OCI-LY3 (cell line): Measurements from ENCODE around the gene ARHGEF16.

Source experiments
- H2AFZ ChIP-seq: fragments of 200-600, 300-600 bp; shearing (Covaris generic); 2 replicates; pipeline ENCODE4 v1.6.0; 2014; ENCODE audit warnings: antibody characterized with exemption, low read depth, low read length
- H3K27ac ChIP-seq: fragments of 200-600, 300-600 bp; sonication (generic); 2 replicates; pipeline ENCODE4 v1.5.1; 2014; ENCODE audit warnings: mild to moderate bottlenecking, low read length, moderate library complexity, mixed read lengths
- H3K27me3 ChIP-seq: fragments of 200-600, 300-600 bp; sonication (generic); 2 replicates; pipeline ENCODE4 v1.6.1; 2014; ENCODE audit warnings: low read depth, low read length, mixed read lengths
- H3K36me3 ChIP-seq: fragments of 200-600, 300-600 bp; sonication (generic); replicated peaks from 2 replicates; pipeline ENCODE3; 2014; ENCODE audit warnings: low read depth, low read length, mixed read lengths
- H3K4me1 ChIP-seq: fragments of 300-600, 200-600 bp; sonication (generic); 2 replicates; pipeline ENCODE4 v1.6.1; 2014; ENCODE audit warnings: low read length, mixed read lengths
- H3K4me2 ChIP-seq: fragments of 200-600, 300-600 bp; sonication (generic); 2 replicates; pipeline ENCODE4 v1.6.1; 2014; ENCODE audit warnings: low read length, mixed read lengths
- H3K4me3 ChIP-seq: fragments of 300-600, 200-600 bp; sonication (generic); 2 replicates; pipeline ENCODE4 v1.5.1; 2014; ENCODE audit warnings: antibody characterized with exemption, mild to moderate bottlenecking, low read length, moderate library complexity
- H3K79me2 ChIP-seq: fragments of 300-600, 200-600 bp; shearing (Covaris generic); 2 replicates; pipeline ENCODE4 v1.6.1; 2014; ENCODE audit warnings: mild to moderate bottlenecking, low read length, mixed read lengths
- H3K9ac ChIP-seq: fragments of 300-600, 200-600 bp; shearing (Covaris generic); 2 replicates; pipeline ENCODE4 v1.6.0; 2014; ENCODE audit warnings: mild to moderate bottlenecking, low read length, moderate library complexity
- H3K9me3 ChIP-seq: fragments of 200-600, 300-600 bp; shearing (Covaris generic); 2 replicates; pipeline ENCODE4 v1.6.1; 2014; ENCODE audit warnings: low read length, mixed read lengths; ENCODE audit not compliant: insufficient read depth
- H4K20me1 ChIP-seq: fragments of 200-600, 300-600 bp; sonication (generic); 2 replicates; pipeline ENCODE4 v1.6.1; 2016; ENCODE audit warnings: low read length, mixed read lengths; ENCODE audit not compliant: insufficient read depth
- EZH2phosphoT487 ChIP-seq: fragments of 200-600 bp; shearing (Covaris generic); IDR thresholded peaks from 2 replicates; pipeline ENCODE4 v1.6.1; 2018; ENCODE audit warnings: antibody characterized with exemption, mixed run types, low read depth
- TF ChIP-seq, protein P1 (sequence below): fragments of 200-600, 300-600 bp; sonication (generic); IDR thresholded peaks from 2 replicates; pipeline ENCODE4 v1.5.1; 2014; ENCODE audit warnings: antibody characterized with exemption, low read length, low read depth

Gene ARHGEF16

GRCh38 chr1:3444298-3444697 is 10.2 kb upstream of the ARHGEF16 start:
- Histone ChIP-seq H3K4me3 (no peak overlapping the region), H3K27ac (no peak overlapping the region), H3K9ac (no peak overlapping the region), H3K27me3 (no peaks in the 10 kb centered on the region), H3K79me2 (no peaks in the 10 kb centered on the region), H3K4me2 (no peak overlapping the region), H2AFZ (no peak overlapping the region), H3K9me3 (no peaks in the 10 kb centered on the region), H3K4me1 (no peaks in the 10 kb centered on the region), H3K36me3 (no peaks in the 10 kb centered on the region), H4K20me1 (no peaks in the 10 kb centered on the region)
- TF ChIP-seq, protein P1, sequence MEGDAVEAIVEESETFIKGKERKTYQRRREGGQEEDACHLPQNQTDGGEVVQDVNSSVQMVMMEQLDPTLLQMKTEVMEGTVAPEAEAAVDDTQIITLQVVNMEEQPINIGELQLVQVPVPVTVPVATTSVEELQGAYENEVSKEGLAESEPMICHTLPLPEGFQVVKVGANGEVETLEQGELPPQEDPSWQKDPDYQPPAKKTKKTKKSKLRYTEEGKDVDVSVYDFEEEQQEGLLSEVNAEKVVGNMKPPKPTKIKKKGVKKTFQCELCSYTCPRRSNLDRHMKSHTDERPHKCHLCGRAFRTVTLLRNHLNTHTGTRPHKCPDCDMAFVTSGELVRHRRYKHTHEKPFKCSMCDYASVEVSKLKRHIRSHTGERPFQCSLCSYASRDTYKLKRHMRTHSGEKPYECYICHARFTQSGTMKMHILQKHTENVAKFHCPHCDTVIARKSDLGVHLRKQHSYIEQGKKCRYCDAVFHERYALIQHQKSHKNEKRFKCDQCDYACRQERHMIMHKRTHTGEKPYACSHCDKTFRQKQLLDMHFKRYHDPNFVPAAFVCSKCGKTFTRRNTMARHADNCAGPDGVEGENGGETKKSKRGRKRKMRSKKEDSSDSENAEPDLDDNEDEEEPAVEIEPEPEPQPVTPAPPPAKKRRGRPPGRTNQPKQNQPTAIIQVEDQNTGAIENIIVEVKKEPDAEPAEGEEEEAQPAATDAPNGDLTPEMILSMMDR, result no peak
- TF ChIP-seq EZH2phosphoT487, result no peak

- TF ChIP-seq, protein P1, result no peak
- no peak for TF ChIP-seq EZH2phosphoT487
- Histone ChIP-seq H3K79me2 (no peaks in the 10 kb centered on the region), H3K9me3 (no peaks in the 10 kb centered on the region), H3K4me2 (no peak overlapping the region), H3K4me3 (no peak overlapping the region), H3K4me1 (no peaks in the 10 kb centered on the region), H4K20me1 (no peaks in the 10 kb centered on the region), H3K27me3 (no peaks in the 10 kb centered on the region), H3K27ac (no peak overlapping the region), H3K9ac (no peak overlapping the region), H3K36me3 (no peaks in the 10 kb centered on the region), H2AFZ (no peak overlapping the region)
Measured at GRCh38 chr1:3444736-3445135, 9.7 kb upstream of the ARHGEF16 start.

- Histone ChIP-seq H3K36me3 (no peaks in the 10 kb centered on the region), H3K27me3 (no peaks in the 10 kb centered on the region)
Measured at GRCh38 chr1:3450202-3450863, 4.1 kb upstream of the ARHGEF16 start.

GRCh38 chr1:3450983-3451382 is 3.5 kb upstream of the ARHGEF16 start:
- H3K27ac ChIP-seq, result no peak overlapping the region
- TF ChIP-seq EZH2phosphoT487, result no peak
- TF ChIP-seq, protein P1, result no peak

More at GRCh38 chr1:3450202-3450863, 4.1 kb upstream of the ARHGEF16 start:
- H3K79me2 ChIP-seq, result no peaks in the 10 kb centered on the region
- H3K9ac ChIP-seq, result no peak overlapping the region
- no peak overlapping the region for H3K4me3 ChIP-seq
- no peak for TF ChIP-seq EZH2phosphoT487
- TF ChIP-seq, protein P1, result no peak
- no peaks in the 10 kb centered on the region for H4K20me1 ChIP-seq
- no peak overlapping the region for H3K27ac ChIP-seq
- no peaks in the 10 kb centered on the region for H3K4me1 ChIP-seq
- H3K4me2 ChIP-seq, result no peak overlapping the region
- H3K9me3 ChIP-seq, result no peaks in the 10 kb centered on the region
- H2AFZ ChIP-seq, result no peak overlapping the region

More at GRCh38 chr1:3450983-3451382, 3.5 kb upstream of the ARHGEF16 start:
- Histone ChIP-seq H3K27me3 (no peaks in the 10 kb centered on the region), H4K20me1 (no peaks in the 10 kb centered on the region), H2AFZ (no peak overlapping the region), H3K4me2 (no peak overlapping the region), H3K79me2 (no peaks in the 10 kb centered on the region), H3K4me3 (no peak overlapping the region), H3K9me3 (no peaks in the 10 kb centered on the region), H3K9ac (no peak overlapping the region), H3K36me3 (no peaks in the 10 kb centered on the region), H3K4me1 (no peaks in the 10 kb centered on the region)
